Measurements from ENCODE around the gene RTKN.

RTKN gene

GRCh38 chr2:74417763-74418162, 24.0 kb downstream of the RTKN start:
- H3K27ac ChIP-seq (ENCODE audit: insufficient read depth in 1 of 2, low read depth in 1 of 2, low read length in 2 of 2, poor library complexity in 1 of 2, severe bottlenecking in 2 of 2): no peak overlapping the region
- CTCF ChIA-PET: interaction anchor here (1.7 kb wide), 1 partner anchor 22 kb away, joined by 4 read pairs; no protein-coding TSS in a partner anchor
- H3K36me3 ChIP-seq (ENCODE audit: control insufficient read depth in 4 of 4, insufficient read depth in 4 of 4, low read length in 3 of 4): no peaks in the 10 kb centered on the region
- peaks cover 0 to 47% (median 40%) of the 10 kb centered on the region in 4 experiments for H3K4me1 ChIP-seq (ENCODE audit: control extremely low read depth in 1 of 4, control insufficient read depth in 4 of 4, insufficient read depth in 4 of 4, low read length in 3 of 4)
- POLR2A ChIA-PET: no interaction called here
- no peaks in the 10 kb centered on the region for H3K9me3 ChIP-seq (ENCODE audit: control extremely low read depth in 1 of 5, control insufficient read depth in 4 of 5, insufficient read depth in 2 of 5, low read depth in 1 of 5, low read length in 4 of 5)
- DNase-seq: no peak
- H3K4me3 ChIP-seq (ENCODE audit: control insufficient read depth in 1 of 7, extremely low read depth in 1 of 7, insufficient read depth in 4 of 7, low read depth in 2 of 7, low read length in 6 of 7): no peak overlapping the region
- H3K27me3 ChIP-seq (replicated peaks in 2 of 5; ENCODE audit: control insufficient read depth in 4 of 5, insufficient read depth in 5 of 5, low read length in 4 of 5): peaks cover 0 to 7% (median 0%) of the 10 kb centered on the region in 5 experiments
- WGBS (ENCODE audit: insufficient coverage): 90% methylated on average over 4 of the region's 6 CpGs

- CTCF ChIA-PET: interaction anchor here (2.5 kb wide), 1 partner anchor 38 kb away, joined by 10 read pairs; the partner anchor contains the start of gene INO80B
- no peaks in the 10 kb centered on the region for H3K36me3 ChIP-seq (ENCODE audit: control insufficient read depth in 4 of 4, insufficient read depth in 4 of 4, low read length in 3 of 4)
- no peak for DNase-seq
- peaks cover 0 to 7% (median 0%) of the 10 kb centered on the region in 5 experiments for H3K27me3 ChIP-seq (replicated peaks in 2 of 5; ENCODE audit: control insufficient read depth in 4 of 5, insufficient read depth in 5 of 5, low read length in 4 of 5)
- 90% methylated on average over 2 of the region's 3 CpGs for WGBS (ENCODE audit: insufficient coverage)
- H3K9me3 ChIP-seq (ENCODE audit: control extremely low read depth in 1 of 5, control insufficient read depth in 4 of 5, insufficient read depth in 2 of 5, low read depth in 1 of 5, low read length in 4 of 5): no peaks in the 10 kb centered on the region
- H3K4me1 ChIP-seq (ENCODE audit: control extremely low read depth in 1 of 4, control insufficient read depth in 4 of 4, insufficient read depth in 4 of 4, low read length in 3 of 4): peaks cover 0 to 46% (median 38%) of the 10 kb centered on the region in 4 experiments
- H3K27ac ChIP-seq (ENCODE audit: insufficient read depth in 1 of 2, low read depth in 1 of 2, low read length in 2 of 2, poor library complexity in 1 of 2, severe bottlenecking in 2 of 2): no peak overlapping the region
- POLR2A ChIA-PET: no interaction called here
- no peak overlapping the region for H3K4me3 ChIP-seq (ENCODE audit: control insufficient read depth in 1 of 7, extremely low read depth in 1 of 7, insufficient read depth in 4 of 7, low read depth in 2 of 7, low read length in 6 of 7)
Observed at GRCh38 chr2:74417197-74417596, 24.5 kb downstream of the RTKN start.

GRCh38 chr2:74416778-74417177, 25.0 kb downstream of the RTKN start:
- CTCF ChIA-PET: interaction anchor here (1.0 to 2.5 kb wide), 4 partner anchors 16 to 39 kb away, joined by 3 to 10 read pairs (median 6); partner anchors contain the start of gene INO80B
- peaks cover 0 to 43% (median 35%) of the 10 kb centered on the region in 4 experiments for H3K4me1 ChIP-seq (ENCODE audit: control extremely low read depth in 1 of 4, control insufficient read depth in 4 of 4, insufficient read depth in 4 of 4, low read length in 3 of 4)
- H3K9me3 ChIP-seq (ENCODE audit: control extremely low read depth in 1 of 5, control insufficient read depth in 4 of 5, insufficient read depth in 2 of 5, low read depth in 1 of 5, low read length in 4 of 5): no peaks in the 10 kb centered on the region
- no peak overlapping the region for H3K27ac ChIP-seq (ENCODE audit: insufficient read depth in 1 of 2, low read depth in 1 of 2, low read length in 2 of 2, poor library complexity in 1 of 2, severe bottlenecking in 2 of 2)
- H3K4me3 ChIP-seq (ENCODE audit: control insufficient read depth in 1 of 7, extremely low read depth in 1 of 7, insufficient read depth in 4 of 7, low read depth in 2 of 7, low read length in 6 of 7): no peak overlapping the region
- no peaks in the 10 kb centered on the region for H3K36me3 ChIP-seq (ENCODE audit: control insufficient read depth in 4 of 4, insufficient read depth in 4 of 4, low read length in 3 of 4)
- peak in 1 of 3 donors; percentile 30 for DNase-seq
- POLR2A ChIA-PET: no interaction called here
- WGBS (ENCODE audit: insufficient coverage): 80% methylated on average over 1 of the region's 3 CpGs
- H3K27me3 ChIP-seq (replicated peaks in 2 of 5; ENCODE audit: control insufficient read depth in 4 of 5, insufficient read depth in 5 of 5, low read length in 4 of 5): peaks cover 0 to 7% (median 0%) of the 10 kb centered on the region in 5 experiments

DNA sequence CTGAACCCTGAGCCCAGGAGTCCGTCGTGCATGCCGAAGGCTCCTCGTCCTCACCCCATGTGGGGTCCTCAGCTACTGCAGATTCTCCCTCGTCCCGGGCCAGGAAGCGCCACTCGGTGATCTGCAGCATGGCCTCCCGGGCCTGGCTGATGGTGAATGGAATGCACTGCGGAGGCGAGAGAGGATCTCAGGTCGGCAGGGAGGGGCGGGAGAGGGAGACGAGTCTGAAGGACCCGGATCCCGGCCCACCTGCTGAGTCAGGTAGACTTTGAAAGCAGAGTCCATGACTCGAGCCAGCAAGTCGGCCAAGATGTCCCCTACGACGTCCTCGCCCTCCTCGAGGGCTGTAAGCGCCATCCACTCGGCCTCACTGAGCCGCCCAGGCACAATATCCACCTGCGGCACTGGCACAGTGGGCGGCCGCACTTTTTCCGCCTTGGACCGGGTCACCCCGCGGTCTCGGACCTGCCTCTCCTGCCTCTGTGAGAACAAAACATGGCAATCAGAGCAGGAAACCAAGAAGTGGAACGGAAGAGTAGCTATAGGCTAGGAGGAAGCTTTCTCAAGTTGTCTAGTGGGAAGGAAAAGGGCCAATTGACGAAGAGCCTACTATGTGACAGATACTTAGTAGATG, 25.9 kb downstream of the RTKN start:
- POLR2A ChIA-PET: no interaction called here
- Histone ChIP-seq H3K9me3 (ENCODE audit: control extremely low read depth in 1 of 5, control insufficient read depth in 4 of 5, insufficient read depth in 2 of 5, low read depth in 1 of 5, low read length in 4 of 5) (no peaks in the 10 kb centered on the region), H3K4me3 (ENCODE audit: control insufficient read depth in 1 of 7, extremely low read depth in 1 of 7, insufficient read depth in 4 of 7, low read depth in 2 of 7, low read length in 6 of 7) (peak overlapping the region in 5 of 7 experiments; percentile 10 to 82 (median 72)), H3K27me3 (replicated peaks in 2 of 5; ENCODE audit: control insufficient read depth in 4 of 5, insufficient read depth in 5 of 5, low read length in 4 of 5) (peaks cover 0 to 7% (median 0%) of the 10 kb centered on the region in 5 experiments), H3K4me1 (ENCODE audit: control extremely low read depth in 1 of 4, control insufficient read depth in 4 of 4, insufficient read depth in 4 of 4, low read length in 3 of 4) (peaks cover 0 to 36% (median 28%) of the 10 kb centered on the region in 4 experiments), H3K27ac (ENCODE audit: insufficient read depth in 1 of 2, low read depth in 1 of 2, low read length in 2 of 2, poor library complexity in 1 of 2, severe bottlenecking in 2 of 2) (no peak overlapping the region), H3K36me3 (ENCODE audit: control insufficient read depth in 4 of 4, insufficient read depth in 4 of 4, low read length in 3 of 4) (no peaks in the 10 kb centered on the region)
- CTCF ChIA-PET: interaction anchor here (0.6 to 2.5 kb wide), 10 partner anchors 15 to 173 kb away, joined by 3 to 10 read pairs (median 4); partner anchors contain the start of gene INO80B
- DNase-seq: no peak
- 53% methylated on average over 29 of the region's 35 CpGs for WGBS (ENCODE audit: insufficient coverage)

GRCh38 chr2:74414881-74415761, 26.6 kb downstream of the RTKN start:
- WGBS (ENCODE audit: insufficient coverage): 6% methylated on average over 64 of the region's 66 CpGs
- Histone ChIP-seq H3K4me3 (ENCODE audit: control insufficient read depth in 1 of 7, extremely low read depth in 1 of 7, insufficient read depth in 4 of 7, low read depth in 2 of 7, low read length in 6 of 7) (peak overlapping the region in 6 of 7 experiments; percentile 10 to 82 (median 64)), H3K4me1 (ENCODE audit: control extremely low read depth in 1 of 4, control insufficient read depth in 4 of 4, insufficient read depth in 4 of 4, low read length in 3 of 4) (peaks cover 0 to 33% (median 25%) of the 10 kb centered on the region in 4 experiments), H3K9me3 (ENCODE audit: control extremely low read depth in 1 of 5, control insufficient read depth in 4 of 5, insufficient read depth in 2 of 5, low read depth in 1 of 5, low read length in 4 of 5) (no peaks in the 10 kb centered on the region), H3K36me3 (ENCODE audit: control insufficient read depth in 4 of 4, insufficient read depth in 4 of 4, low read length in 3 of 4) (no peaks in the 10 kb centered on the region), H3K27ac (ENCODE audit: insufficient read depth in 1 of 2, low read depth in 1 of 2, low read length in 2 of 2, poor library complexity in 1 of 2, severe bottlenecking in 2 of 2) (no peak overlapping the region), H3K27me3 (replicated peaks in 2 of 5; ENCODE audit: control insufficient read depth in 4 of 5, insufficient read depth in 5 of 5, low read length in 4 of 5) (peaks cover 0 to 7% (median 0%) of the 10 kb centered on the region in 5 experiments)
- ChIA-PET POLR2A (no interaction called here), CTCF (interaction anchor here (0.9 to 2.5 kb wide), 9 partner anchors 14 to 174 kb away, joined by 3 to 10 read pairs (median 5); partner anchors contain the start of gene INO80B)
- peak; percentile 46 to 62 (median 51) for DNase-seq

DNA sequence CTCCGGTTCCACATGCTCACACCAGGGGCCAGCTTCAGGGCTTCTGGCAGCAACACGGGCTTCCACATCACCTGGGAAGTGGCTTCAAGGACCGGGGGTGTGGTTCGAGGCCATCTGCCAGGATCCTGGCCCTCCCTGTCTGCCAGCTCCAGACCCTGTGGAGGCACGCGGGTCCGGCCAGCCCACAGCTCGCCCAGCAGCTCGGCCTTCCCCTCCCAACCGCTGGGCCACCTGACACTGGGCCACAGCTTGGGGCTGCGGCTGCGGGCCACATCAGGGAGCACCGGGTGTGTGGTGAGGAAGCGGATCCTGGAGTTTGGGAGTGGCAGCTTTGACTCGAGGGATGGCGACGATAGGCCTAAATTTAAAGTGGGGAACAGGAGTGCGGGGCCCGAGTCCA, 27.3 kb downstream of the RTKN start:
- no peaks in the 10 kb centered on the region for H3K9me3 ChIP-seq (ENCODE audit: control extremely low read depth in 1 of 5, control insufficient read depth in 4 of 5, insufficient read depth in 2 of 5, low read depth in 1 of 5, low read length in 4 of 5)
- ChIA-PET CTCF (interaction anchor here (0.7 to 2.5 kb wide), 6 partner anchors 13 to 174 kb away, joined by 4 to 10 read pairs (median 6); partner anchors contain the start of gene INO80B), POLR2A (interaction anchor here (0.7 kb wide), 1 partner anchor 40 kb away, joined by 3 read pairs; the partner anchor contains the start of gene INO80B)
- H3K27ac ChIP-seq (ENCODE audit: insufficient read depth in 1 of 2, low read depth in 1 of 2, low read length in 2 of 2, poor library complexity in 1 of 2, severe bottlenecking in 2 of 2): no peak overlapping the region
- no peaks in the 10 kb centered on the region for H3K36me3 ChIP-seq (ENCODE audit: control insufficient read depth in 4 of 4, insufficient read depth in 4 of 4, low read length in 3 of 4)
- H3K4me1 ChIP-seq (ENCODE audit: control extremely low read depth in 1 of 4, control insufficient read depth in 4 of 4, insufficient read depth in 4 of 4, low read length in 3 of 4): peaks cover 0 to 33% (median 25%) of the 10 kb centered on the region in 4 experiments
- no peak for DNase-seq
- peaks cover 0 to 7% (median 0%) of the 10 kb centered on the region in 5 experiments for H3K27me3 ChIP-seq (replicated peaks in 2 of 5; ENCODE audit: control insufficient read depth in 4 of 5, insufficient read depth in 5 of 5, low read length in 4 of 5)
- H3K4me3 ChIP-seq (ENCODE audit: control insufficient read depth in 1 of 7, extremely low read depth in 1 of 7, insufficient read depth in 4 of 7, low read depth in 2 of 7, low read length in 6 of 7): peak overlapping the region in 4 of 7 experiments; percentile 56 to 82 (median 74)
- WGBS (ENCODE audit: insufficient coverage): 71% methylated on average over 18 of the region's 19 CpGs
